H9 (cell line): ENCODE data around the gene UQCC2. TPM values are rescaled to one million over a fixed set of nuclear protein-coding genes. Genes with fewer than 3 reads are reported as not detected.

Experiments
- DNase-seq: peaks from one replicate; pipeline ENCODE4 v3.0.0-alpha.2; 2017
- H2AFZ ChIP-seq: one replicate; pipeline ENCODE4 v1.6.1; 2013; ENCODE audit warnings: mild to moderate bottlenecking, low read length, control low read depth, moderate library complexity
- H2AK5ac ChIP-seq: 2 replicates; pipeline ENCODE4 v1.6.1; 2013; ENCODE audit warnings: low read length, control low read depth, mixed read lengths; ENCODE audit not compliant: insufficient read length
- H2BK120ac ChIP-seq: one replicate; pipeline ENCODE4 v1.6.1; 2013; ENCODE audit warnings: low read depth, mild to moderate bottlenecking, low read length, control low read depth, inconsistent platforms; ENCODE audit not compliant: poor library complexity, severe bottlenecking
- H2BK12ac ChIP-seq: 2 replicates; pipeline ENCODE4 v1.6.1; 2013; ENCODE audit warnings: low read length, control low read depth, mixed read lengths, low read depth; ENCODE audit not compliant: insufficient read length
- H2BK15ac ChIP-seq: 2 replicates; pipeline ENCODE4 v1.6.1; 2013; ENCODE audit warnings: low read depth, low read length, control low read depth
- H2BK20ac ChIP-seq: one replicate; pipeline ENCODE4 v1.6.1; 2013; ENCODE audit warnings: low read depth, mild to moderate bottlenecking, low read length, control low read depth, inconsistent platforms; ENCODE audit not compliant: poor library complexity, severe bottlenecking
- H2BK5ac ChIP-seq: 2 replicates; pipeline ENCODE4 v1.6.1; 2013; ENCODE audit warnings: low read length, control low read depth, mixed read lengths; ENCODE audit not compliant: insufficient read length
- H3K14ac ChIP-seq: 2 replicates; pipeline ENCODE4 v1.6.1; 2013; ENCODE audit warnings: low read length, control low read depth; ENCODE audit not compliant: insufficient read depth
- H3K18ac ChIP-seq: 2 replicates; pipeline ENCODE4 v1.6.1; 2013; ENCODE audit warnings: low read depth, mild to moderate bottlenecking, mixed read lengths, low read length, control low read depth; ENCODE audit not compliant: insufficient read length
- H3K23ac ChIP-seq: 2 replicates; pipeline ENCODE4 v1.6.1; 2013; ENCODE audit warnings: low read length, control low read depth, mixed read lengths, low read depth; ENCODE audit not compliant: insufficient read length
- H3K23me2 ChIP-seq: 2 replicates; pipeline ENCODE4 v1.6.1; 2013; ENCODE audit warnings: low read depth, mild to moderate bottlenecking, mixed read lengths, low read length, control low read depth; ENCODE audit not compliant: insufficient read length, poor library complexity, severe bottlenecking
- H3K27ac ChIP-seq: 2 replicates; pipeline ENCODE4 v1.5.1; 2013; ENCODE audit warnings: low read length, control low read depth, mixed read lengths, low read depth; ENCODE audit not compliant: insufficient read length
- H3K27me3 ChIP-seq: 2 replicates; pipeline ENCODE4 v1.6.1; 2013; ENCODE audit warnings: low read length, control low read depth, inconsistent platforms; ENCODE audit not compliant: insufficient read depth
- H3K4ac ChIP-seq: 2 replicates; pipeline ENCODE4 v1.6.1; 2013; ENCODE audit warnings: low read depth, mild to moderate bottlenecking, control low read depth, inconsistent platforms, low read length, moderate library complexity
- H3K4me1 ChIP-seq: 2 replicates; pipeline ENCODE4 v1.6.1; 2013; ENCODE audit warnings: low read length, control low read depth, inconsistent platforms; ENCODE audit not compliant: insufficient read depth
- H3K4me2 ChIP-seq: 2 replicates; pipeline ENCODE4 v1.6.1; 2013; ENCODE audit warnings: low read length, control low read depth, mixed read lengths; ENCODE audit not compliant: insufficient read length, insufficient read depth
- H3K56ac ChIP-seq: 2 replicates; pipeline ENCODE4 v1.6.1; 2013; ENCODE audit warnings: low read depth, mild to moderate bottlenecking, mixed read lengths, low read length, control low read depth; ENCODE audit not compliant: insufficient read length
- H3K79me1 ChIP-seq: 2 replicates; pipeline ENCODE4 v1.6.1; 2013; ENCODE audit warnings: low read depth, mild to moderate bottlenecking, moderate library complexity, low read length, control low read depth, inconsistent platforms; ENCODE audit not compliant: insufficient read depth, poor library complexity, severe bottlenecking
- H3K79me2 ChIP-seq: 2 replicates; pipeline ENCODE4 v1.6.1; 2013; ENCODE audit warnings: low read length, control low read depth, inconsistent platforms; ENCODE audit not compliant: insufficient read depth
- H3K9ac ChIP-seq: 2 replicates; pipeline ENCODE4 v1.6.1; 2013; ENCODE audit warnings: low read length, control low read depth, mixed read lengths; ENCODE audit not compliant: insufficient read length; ENCODE audit errors: extremely low read depth
- H3K9me3 ChIP-seq: one replicate; pipeline ENCODE4 v1.6.1; 2013; ENCODE audit warnings: low read depth, low read length, inconsistent platforms; ENCODE audit not compliant: control insufficient read depth
- H3T11ph ChIP-seq: one replicate; pipeline ENCODE4 v1.6.1; 2013; ENCODE audit warnings: mild to moderate bottlenecking, low read length, control low read depth, inconsistent platforms
- H4K20me1 ChIP-seq: one replicate; pipeline ENCODE4 v1.6.1; 2013; ENCODE audit not compliant: control insufficient read depth, insufficient read length, insufficient read depth
- H4K5ac ChIP-seq: 2 replicates; pipeline ENCODE4 v1.6.1; 2013; ENCODE audit warnings: low read depth, mild to moderate bottlenecking, mixed read lengths, low read length, control low read depth; ENCODE audit not compliant: insufficient read length
- H4K8ac ChIP-seq: replicated peaks from 2 replicates; pipeline ENCODE4 v1.6.1; 2013; ENCODE audit warnings: low read length, control low read depth, mixed read lengths, low read depth; ENCODE audit not compliant: insufficient read length
- H4K91ac ChIP-seq: 2 replicates; pipeline ENCODE4 v1.6.1; 2013; ENCODE audit warnings: low read depth, mild to moderate bottlenecking, moderate library complexity, mixed read lengths, low read length, control low read depth; ENCODE audit not compliant: insufficient read length
- H3K27ac Mint-ChIP-seq, 3 experiments: 2 replicates in 2 of 3; 3 replicates in 1 of 3; pipeline ENCODE4 v1.8.0; 2020 to 2021; ENCODE audit warnings: mixed read lengths in 3 of 3, mild to moderate bottlenecking in 1 of 3, moderate library complexity in 1 of 3
- H3K27me3 Mint-ChIP-seq: 2 replicates; pipeline ENCODE4 v1.8.0; 2021; ENCODE audit warnings: low read depth, mild to moderate bottlenecking, moderate library complexity, mixed read lengths
- H3K36me3 Mint-ChIP-seq, 3 experiments: 2 replicates in 2 of 3; 3 replicates in 1 of 3; pipeline ENCODE4 v1.8.0; 2020 to 2021; ENCODE audit warnings: low read depth in 3 of 3, mixed read lengths in 3 of 3; ENCODE audit not compliant: insufficient read depth in 1 of 3
- H3K4me1 Mint-ChIP-seq, 2 experiments: 2 replicates each; pipeline ENCODE4 v1.8.0; 2020; ENCODE audit warnings: mixed read lengths in 2 of 2
- H3K4me3 Mint-ChIP-seq, 2 experiments: 2 replicates in 1 of 2; 3 replicates in 1 of 2; pipeline ENCODE4 v1.8.0; 2020 to 2021; ENCODE audit warnings: mild to moderate bottlenecking in 2 of 2, mixed read lengths in 2 of 2, moderate library complexity in 1 of 2
- H3K9me3 Mint-ChIP-seq, 2 experiments: 2 replicates in 1 of 2; 3 replicates in 1 of 2; pipeline ENCODE4 v1.8.0; 2020; ENCODE audit warnings: mild to moderate bottlenecking in 2 of 2, mixed read lengths in 2 of 2, moderate library complexity in 1 of 2
- CTCF ChIP-seq: fragments of 200-600 bp; sonication (generic); conservative IDR thresholded peaks from 3 replicates; pipeline ENCODE4 v1.8.0; 2021; ENCODE audit warnings: antibody characterized with exemption, mild to moderate bottlenecking
- WGBS: extraction: QIAGEN DNeasy Blood & Tissue Kit; methylation state at CpG from one replicate; pipeline ENCODE4 v1.1.7; 2013; ENCODE audit warnings: missing lambda C conversion rate, low lambda C conversion rate, mixed read lengths; ENCODE audit not compliant: insufficient read length; ENCODE audit errors: extremely low coverage; 5-methylcytosine and 5-hydroxymethylcytosine counted together
- total RNA-seq: library from RNA; stranded (reverse); gene quantifications from 2 replicates; pipeline ENCODE4 v1.2.1, GENCODE V29; 2021

The UQCC2 gene
- total RNA-seq, 1 experiment from 2014 or later = 140 TPM

- Histone ChIP-seq H3K56ac (no peak overlapping the region), H3K27me3 (no peaks in the 10 kb centered on the region), H2BK20ac (no peak overlapping the region), H3K4ac (no peak overlapping the region), H3K79me2 (no peaks in the 10 kb centered on the region), H2BK12ac (no peak overlapping the region), H3K79me1 (no peaks in the 10 kb centered on the region), H4K91ac (no peak overlapping the region), H2AK5ac (no peak overlapping the region), H4K5ac (no peak overlapping the region), H4K20me1 (no peaks in the 10 kb centered on the region), H2AFZ (no peak overlapping the region), H2BK120ac (no peak overlapping the region), H3K18ac (no peak overlapping the region), H3K27ac (no peak overlapping the region), H4K8ac (no peak overlapping the region), H3K9ac (no peak overlapping the region), H3K4me2 (no peak overlapping the region), H3K4me1 (no peaks in the 10 kb centered on the region), H3K14ac (0 out of 2 replicates have a peak overlapping the region, but pooled peaks have one; percentile 24), H2BK5ac (no peak overlapping the region), H3K9me3 (no peaks in the 10 kb centered on the region), H2BK15ac (no peak overlapping the region), H3K23ac (no peak overlapping the region), H3T11ph (no peak overlapping the region), H3K23me2 (no peaks in the 10 kb centered on the region)
- Mint-ChIP-seq H3K9me3 (no peaks in the 10 kb centered on the region), H3K4me3 (no peak overlapping the region; a peak in 1 of 5 replicates), H3K27me3 (peaks cover 14% of the 10 kb centered on the region), H3K36me3 (no peaks in the 10 kb centered on the region), H3K27ac (peak overlapping the region in 1 of 3 experiments; percentile 77; a peak in 1 of 7 replicates), H3K4me1 (peaks cover 12 to 14% of the 10 kb centered on the region in 2 experiments; a peak in 3 of 4 replicates)
- TF ChIP-seq CTCF = no peak
- DNase-seq = no peak
- no CpG with 5 or more reads among the region's 13 CpGs for WGBS
Observed at GRCh38 chr6:33732817-33733708, 21.6 kb upstream of the UQCC2 start.
